GM18909 (cell line): ENCODE measurements around the gene DAPK2.
"Not testable (repeated sequence)": the region's sequence is repeated elsewhere in the genome, so short reads cannot be mapped to it uniquely, and the experiment has no call there.

Source experiments
- ATAC-seq: cut with Tn5 transposase; IDR thresholded peaks from one replicate; pipeline ENCODE4 v1.9.1; 2021; ENCODE audit warnings: mild to moderate bottlenecking; ENCODE audit not compliant: unreplicated experiment, poor library complexity

The DAPK2 gene

GRCh38 chr15:63979262-63979793 lies 67.0 kb downstream of the DAPK2 start:
- no peak for ATAC-seq

- no peak for ATAC-seq
Measured at GRCh38 chr15:63978511-63979261, 67.6 kb downstream of the DAPK2 start.

GRCh38 chr15:63977119-63977518 lies 69.2 kb downstream of the DAPK2 start:
- ATAC-seq, result no peak

GRCh38 chr15:63974021-63974420 lies 72.3 kb downstream of the DAPK2 start:
- no peak for ATAC-seq

GRCh38 chr15:63973212-63974009 lies 72.9 kb downstream of the DAPK2 start:
- no peak for ATAC-seq

- ATAC-seq, result no peak
Measured at GRCh38 chr15:63972801-63973200, 73.5 kb downstream of the DAPK2 start.

- ATAC-seq, result no peak
Measured at GRCh38 chr15:63971904-63972303, 74.4 kb downstream of the DAPK2 start.

- ATAC-seq, result peak; percentile 12
Measured at GRCh38 chr15:63971427-63971805, 74.9 kb downstream of the DAPK2 start.

GRCh38 chr15:63970621-63971426 lies 75.5 kb downstream of the DAPK2 start:
- ATAC-seq, result peak; percentile 90

GRCh38 chr15:63969652-63970421 lies 76.4 kb downstream of the DAPK2 start:
- ATAC-seq, result no peak

GRCh38 chr15:63968700-63969099 lies 77.6 kb downstream of the DAPK2 start:
- no peak for ATAC-seq

- no peak for ATAC-seq
Measured at GRCh38 chr15:63968122-63968524, 78.2 kb downstream of the DAPK2 start.

GRCh38 chr15:63967616-63968015 lies 78.7 kb downstream of the DAPK2 start:
- no peak for ATAC-seq

- ATAC-seq, result not testable (repeated sequence)
Measured at GRCh38 chr15:63962947-63963721, 83.2 kb downstream of the DAPK2 start.

GRCh38 chr15:63953524-63953923 lies 92.8 kb downstream of the DAPK2 start:
- no peak for ATAC-seq

- ATAC-seq, result no peak
Measured at GRCh38 chr15:63950911-63951481, 95.3 kb downstream of the DAPK2 start.

- ATAC-seq, result no peak
Measured at GRCh38 chr15:63948971-63949370, 97.3 kb downstream of the DAPK2 start.

- no peak for ATAC-seq
Measured at GRCh38 chr15:63948436-63948835, 97.8 kb downstream of the DAPK2 start.

- no peak for ATAC-seq
Measured at GRCh38 chr15:63947228-63947627, 99.1 kb downstream of the DAPK2 start.
